Thyroid gland (tissue), 4 donors: Measurements from ENCODE around the gene ANKRD13D. TPM values are rescaled to one million over a fixed set of nuclear protein-coding genes. Genes with fewer than 3 reads are reported as not detected.

Experiments used
- DNase-seq, 2 donors: peaks; one replicate each; pipeline ENCODE4 v3.0.0-alpha.2; 2019
- H3K27ac ChIP-seq, 3 donors: fragments of 200-600 bp; sonication (generic); 1 replicate in 2 of 3; 2 replicates in 1 of 3; pipeline ENCODE4 v1.5.1; 2016 to 2019; ENCODE audit warnings: mild to moderate bottlenecking in 1 of 3, moderate library complexity in 1 of 3
- H3K27me3 ChIP-seq: fragments of 200-600 bp; sonication (generic); one replicate; pipeline ENCODE4 v1.5.1; 2019
- H3K36me3 ChIP-seq, 2 donors: fragments of 200-600 bp; sonication (generic); one replicate each; pipeline ENCODE4 v1.5.1; 2016 to 2019
- H3K4me1 ChIP-seq, 2 donors: fragments of 200-600 bp; sonication (generic); one replicate each; pipeline ENCODE4 v1.5.1; 2017 to 2019
- H3K4me3 ChIP-seq, 3 donors: fragments of 200-600 bp; sonication (generic); replicated peaks in 1 of 3; 1 replicate in 2 of 3; 2 replicates in 1 of 3; pipeline ENCODE4 v1.5.1; 2016; ENCODE audit warnings: mild to moderate bottlenecking in 1 of 3
- H3K9me3 ChIP-seq: fragments of 200-600 bp; sonication (generic); one replicate; pipeline ENCODE4 v1.5.1; 2017
- CTCF ChIP-seq, 6 experiments: fragments of 200-600 bp in 3 of 6; fragments of 450-650 bp in 3 of 6; sonication (generic) in 3 of 6; IDR thresholded peaks; one replicate each; pipeline ENCODE4 v1.5.1; 2016 to 2019; ENCODE audit warnings: antibody characterized with exemption in 6 of 6, mild to moderate bottlenecking in 2 of 6, inconsistent platforms in 1 of 6, moderate library complexity in 1 of 6
- POLR2A ChIP-seq, 2 donors: fragments of 450-650 bp; IDR thresholded peaks; one replicate each; pipeline ENCODE4 v1.6.1; 2017; ENCODE audit warnings: antibody characterized with exemption in 2 of 2, mild to moderate bottlenecking in 2 of 2, moderate library complexity in 1 of 2
- WGBS, 2 donors: methylation state at CpG; one replicate each; pipeline ENCODE4 v1.1.5; 2017; 5-methylcytosine and 5-hydroxymethylcytosine counted together
- intact Hi-C: fragments of 100-400 bp; cut with DNase I; formaldehyde crosslinking; loops from one replicate; pipeline ENCODE4 v1.15.1; 2023
- total RNA-seq, 4 donors: library from RNA; depleted of rRNA; stranded (reverse); fragments of >200 nt; gene quantifications; one replicate each; pipeline ENCODE4 v1.2.3, GENCODE V29; 2016

The ANKRD13D gene
- total RNA-seq, 4 donors from 2014 or later = 27.9 to 36.8 (median 31.5) TPM

DNA sequence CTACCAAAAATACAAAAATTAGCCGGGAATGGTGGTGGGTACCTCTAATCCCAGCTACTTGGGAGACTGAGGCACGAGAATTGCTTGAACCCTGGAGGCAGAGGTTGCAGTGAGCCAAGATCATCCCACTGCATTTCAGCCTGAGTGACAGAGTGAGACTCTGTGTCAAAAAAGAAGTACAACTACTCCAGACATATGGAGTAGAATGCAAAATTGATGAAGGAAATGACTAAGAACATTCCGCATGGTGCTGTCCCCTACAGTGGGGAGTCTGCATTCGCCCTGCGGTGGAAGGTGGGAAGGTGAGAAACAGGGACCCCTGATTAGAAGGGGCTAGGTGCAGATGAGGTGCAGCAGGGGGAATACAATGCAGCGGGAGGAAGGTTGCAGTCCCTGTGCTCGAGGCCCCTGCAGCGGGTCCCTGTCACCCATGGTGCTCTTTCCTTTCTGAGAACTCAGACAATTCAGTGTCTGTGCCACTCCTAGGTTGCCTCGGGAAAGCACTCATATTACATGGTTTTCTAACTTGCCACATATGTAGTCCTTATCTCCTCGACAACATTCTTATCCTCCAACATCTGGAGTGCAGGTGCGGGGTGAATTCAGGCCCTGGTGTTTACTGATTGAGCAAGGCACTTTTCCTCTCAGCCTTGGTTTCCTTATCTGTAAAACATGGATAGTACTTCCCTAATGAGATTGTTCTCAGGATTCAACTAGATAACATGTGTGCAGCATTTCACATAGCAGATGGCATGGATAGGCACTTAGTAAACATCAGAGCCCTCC lies 59.1 kb downstream of the ANKRD13D start:
- no peaks in the 10 kb centered on the region for H3K36me3 ChIP-seq
- TF ChIP-seq POLR2A (IDR thresholded peaks at IDR 0.05) (no peak), CTCF (IDR thresholded peaks at IDR 0.05) (no peak)
- peaks cover 21 to 33% of the 10 kb centered on the region in 2 donors for H3K4me1 ChIP-seq
- 76 to 89% methylated on average over 11 of the region's 11 CpGs for WGBS, 2 donors
- no peak overlapping the region for H3K4me3 ChIP-seq
- H3K27me3 ChIP-seq = no peaks in the 10 kb centered on the region
- H3K9me3 ChIP-seq = no peaks in the 10 kb centered on the region
- DNase-seq = no peak
- intact Hi-C loops = loop anchor here (5.0 kb wide), 1 partner anchor 34 kb away; no protein-coding TSS in a partner anchor
- no peak overlapping the region for H3K27ac ChIP-seq

DNA sequence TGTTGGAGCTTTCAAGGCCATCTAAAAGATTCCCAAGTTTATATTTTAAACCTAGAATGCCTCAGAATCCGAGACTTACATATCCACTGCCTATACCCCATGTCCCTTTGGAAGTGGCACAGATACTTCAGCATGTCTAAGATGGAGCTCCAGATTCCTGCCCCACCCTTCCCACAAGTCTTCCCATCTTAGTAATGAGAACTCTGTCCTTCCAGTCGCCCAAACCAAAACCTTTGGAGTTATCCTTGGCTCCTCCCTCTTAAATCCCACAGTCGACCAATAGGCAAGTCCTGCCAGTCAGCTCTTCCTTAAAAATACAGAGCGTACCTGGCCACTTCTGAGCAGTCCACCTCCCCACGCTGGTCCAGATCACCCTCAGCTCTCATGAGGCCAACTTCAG lies 59.9 kb downstream of the ANKRD13D start:
- intact Hi-C loops = loop anchor here (5.0 kb wide), 1 partner anchor 33 kb away; no protein-coding TSS in a partner anchor
- no peak for TF ChIP-seq POLR2A (IDR thresholded peaks at IDR 0.05)
- TF ChIP-seq CTCF (IDR thresholded peaks at IDR 0.05) = no peak
- Histone ChIP-seq H3K27me3 (no peaks in the 10 kb centered on the region), H3K9me3 (no peaks in the 10 kb centered on the region), H3K36me3 (no peaks in the 10 kb centered on the region), H3K4me1 (peaks cover 24 to 37% of the 10 kb centered on the region in 2 donors), H3K4me3 (no peak overlapping the region), H3K27ac (no peak overlapping the region)
- DNase-seq = no peak
- WGBS, 2 donors = 75 to 76% methylated on average over 5 of the region's 5 CpGs

GRCh38 chr11:67349457-67349856 lies 60.4 kb downstream of the ANKRD13D start:
- Histone ChIP-seq H3K4me1 (peaks cover 27 to 41% of the 10 kb centered on the region in 2 donors), H3K36me3 (no peaks in the 10 kb centered on the region), H3K27me3 (no peaks in the 10 kb centered on the region), H3K4me3 (no peak overlapping the region), H3K9me3 (no peaks in the 10 kb centered on the region), H3K27ac (no peak overlapping the region)
- intact Hi-C loops = loop anchor here (5.0 kb wide), 1 partner anchor 33 kb away; no protein-coding TSS in a partner anchor
- DNase-seq = no peak
- WGBS, 2 donors = 78 to 89% methylated on average over 2 of the region's 2 CpGs
- no peak for TF ChIP-seq POLR2A (IDR thresholded peaks at IDR 0.05)
- TF ChIP-seq CTCF (IDR thresholded peaks at IDR 0.05) = no peak

DNA sequence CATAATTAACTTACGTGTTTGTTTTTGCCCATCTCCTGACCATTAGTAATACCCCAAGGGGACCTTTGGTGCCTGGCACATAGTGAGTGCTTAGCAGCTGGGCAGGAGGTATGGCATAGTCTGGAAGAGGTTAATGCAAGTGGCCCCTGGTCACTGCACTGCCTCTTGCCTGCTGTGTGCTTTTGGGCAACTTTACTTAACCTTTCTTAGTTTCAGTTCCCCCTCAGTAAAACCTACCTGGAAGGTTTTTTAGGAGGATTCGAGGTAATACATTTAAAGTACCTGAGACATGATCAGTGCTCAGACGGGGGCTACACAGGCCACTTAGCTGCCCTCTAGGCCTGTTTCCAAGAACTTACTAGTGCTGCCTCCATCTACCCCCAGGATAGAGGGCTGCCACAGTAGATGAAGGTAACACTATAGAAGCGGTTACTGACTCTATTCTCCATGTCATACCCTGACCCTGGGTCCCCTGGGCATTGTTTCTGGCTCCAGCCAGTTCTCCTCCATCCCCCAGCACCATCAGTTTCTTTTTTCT lies 60.9 kb downstream of the ANKRD13D start:
- 87 to 91% methylated on average over 4 of the region's 4 CpGs for WGBS, 2 donors
- intact Hi-C loops = loop anchor here (5.0 to 10.0 kb wide), 2 partner anchors 32 to 155 kb away; partner anchors contain the start of genes CDK2AP2 and PITPNM1
- Histone ChIP-seq H3K27ac (no peak overlapping the region), H3K4me1 (peaks cover 27 to 47% of the 10 kb centered on the region in 2 donors), H3K9me3 (no peaks in the 10 kb centered on the region), H3K36me3 (no peaks in the 10 kb centered on the region), H3K4me3 (no peak overlapping the region), H3K27me3 (no peaks in the 10 kb centered on the region)
- DNase-seq = no peak
- no peak for TF ChIP-seq CTCF (IDR thresholded peaks at IDR 0.05)
- no peak for TF ChIP-seq POLR2A (IDR thresholded peaks at IDR 0.05)
